Transverse colon (tissue), 3 donors: ENCODE measurements around the gene FANK1.

ENCODE experiments used
- POLR2A ChIP-seq: fragments of 450-650 bp; IDR thresholded peaks from one replicate; pipeline ENCODE4 v1.6.1; 2016; ENCODE audit warnings: antibody characterized with exemption, mild to moderate bottlenecking, moderate library complexity
- TF ChIP-seq, protein P1 (sequence below), 5 experiments: fragments of 200-600 bp in 3 of 5; fragments of 450-650 bp in 2 of 5; sonication (generic) in 3 of 5; IDR thresholded peaks; 1 replicate in 2 of 5; 2 replicates in 3 of 5; pipeline ENCODE4 v1.5.1; 2016 to 2017; ENCODE audit warnings: antibody characterized with exemption in 5 of 5, inconsistent platforms in 3 of 5, mild to moderate bottlenecking in 2 of 5, moderate library complexity in 1 of 5

DNA sequence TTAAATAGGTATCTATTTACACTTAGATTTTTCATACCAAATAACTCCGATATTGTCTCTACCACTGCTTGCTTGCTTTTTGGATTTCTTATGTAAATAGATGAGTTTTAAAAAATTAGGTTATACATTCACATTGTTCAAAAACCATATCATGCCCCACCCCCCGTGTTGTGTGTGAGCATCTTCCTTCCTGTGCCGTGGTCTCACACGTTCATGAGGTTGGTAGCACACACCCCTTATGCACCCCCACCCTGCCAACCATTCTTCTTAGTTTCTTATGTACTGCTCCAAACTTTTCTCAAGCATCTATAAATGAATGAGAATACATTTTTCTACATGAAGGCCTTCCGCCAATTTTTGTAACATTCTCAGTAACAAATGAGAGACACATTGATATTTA, 115.6 kb downstream of the FANK1 start:
- no peak for TF ChIP-seq POLR2A
- TF ChIP-seq, protein P1, sequence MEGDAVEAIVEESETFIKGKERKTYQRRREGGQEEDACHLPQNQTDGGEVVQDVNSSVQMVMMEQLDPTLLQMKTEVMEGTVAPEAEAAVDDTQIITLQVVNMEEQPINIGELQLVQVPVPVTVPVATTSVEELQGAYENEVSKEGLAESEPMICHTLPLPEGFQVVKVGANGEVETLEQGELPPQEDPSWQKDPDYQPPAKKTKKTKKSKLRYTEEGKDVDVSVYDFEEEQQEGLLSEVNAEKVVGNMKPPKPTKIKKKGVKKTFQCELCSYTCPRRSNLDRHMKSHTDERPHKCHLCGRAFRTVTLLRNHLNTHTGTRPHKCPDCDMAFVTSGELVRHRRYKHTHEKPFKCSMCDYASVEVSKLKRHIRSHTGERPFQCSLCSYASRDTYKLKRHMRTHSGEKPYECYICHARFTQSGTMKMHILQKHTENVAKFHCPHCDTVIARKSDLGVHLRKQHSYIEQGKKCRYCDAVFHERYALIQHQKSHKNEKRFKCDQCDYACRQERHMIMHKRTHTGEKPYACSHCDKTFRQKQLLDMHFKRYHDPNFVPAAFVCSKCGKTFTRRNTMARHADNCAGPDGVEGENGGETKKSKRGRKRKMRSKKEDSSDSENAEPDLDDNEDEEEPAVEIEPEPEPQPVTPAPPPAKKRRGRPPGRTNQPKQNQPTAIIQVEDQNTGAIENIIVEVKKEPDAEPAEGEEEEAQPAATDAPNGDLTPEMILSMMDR (IDR thresholded peaks at IDR 0.05): no peak
